Activated CD8-positive, alpha-beta memory T cell treated with anti-CD3 and anti-CD28 coated beads, Interleukin-2, amount 10 ng/mL, durations not matched to agents 7 days and 5 days (primary cell): Measurements from ENCODE around the gene MICALL1. TPM values are rescaled to one million over a fixed set of nuclear protein-coding genes. Genes with fewer than 3 reads are reported as not detected.

ENCODE experiments used
- ATAC-seq: fragments of 150-1000 bp; cut with Tn5 transposase; one replicate; pipeline ENCODE4 v1.10.0; 2021; ENCODE audit warnings: moderate library complexity
- CTCF ChIA-PET: fragments of 350-600 bp; sonication (Branson Sonifier 250); formaldehyde crosslinking; loops from one replicate; lab custom pipeline; 2021; ENCODE audit warnings: antibody characterized with exemption; lab: Charles Lee
- DNase-seq: peaks from one replicate; pipeline ENCODE4 v3.0.0-alpha.2; 2020
- H3K27ac Mint-ChIP-seq: one replicate; pipeline ENCODE4 v1.8.0; 2021; ENCODE audit warnings: mild to moderate bottlenecking, mixed read lengths
- H3K27me3 Mint-ChIP-seq: one replicate; pipeline ENCODE4 v1.8.0; 2021; ENCODE audit warnings: mixed read lengths
- H3K36me3 Mint-ChIP-seq: one replicate; pipeline ENCODE4 v1.8.0; 2021; ENCODE audit warnings: mild to moderate bottlenecking, mixed read lengths
- H3K4me1 Mint-ChIP-seq: one replicate; pipeline ENCODE4 v1.8.0; 2021; ENCODE audit warnings: mixed read lengths
- H3K4me3 Mint-ChIP-seq: one replicate; pipeline ENCODE4 v1.8.0; 2021; ENCODE audit warnings: mild to moderate bottlenecking, moderate library complexity, mixed read lengths
- H3K9me3 Mint-ChIP-seq: one replicate; pipeline ENCODE4 v1.8.0; 2022; ENCODE audit warnings: low read depth, mixed read lengths
- total RNA-seq, 2 experiments: library from RNA; stranded (reverse); gene quantifications; one replicate each; pipeline ENCODE4 v1.2.3, GENCODE V29; 2021

MICALL1 gene
- total RNA-seq, 2 experiments from 2014 or later: 19.7 to 23.1 TPM

DNA sequence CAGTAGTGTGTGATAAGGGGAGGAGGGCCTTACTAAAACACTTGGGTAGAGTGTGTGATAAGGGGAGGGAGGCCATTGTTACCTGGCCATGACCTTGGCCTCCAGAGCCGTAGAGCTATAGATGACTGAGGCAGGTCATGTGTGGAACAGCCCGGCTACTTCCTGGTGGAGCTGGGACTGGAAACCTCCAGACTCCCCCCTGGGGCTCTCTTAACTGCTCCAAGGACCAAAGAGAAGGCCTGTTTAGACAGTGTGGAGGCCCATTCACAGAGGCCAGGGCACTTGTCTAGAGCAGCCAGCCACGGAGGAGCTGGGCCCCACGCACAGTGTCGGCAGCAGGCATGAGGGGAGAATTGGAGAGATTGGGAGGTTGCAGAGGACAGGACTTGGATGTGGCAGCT, 12.5 kb upstream of the MICALL1 start:
- ATAC-seq (no peak), DNase-seq (no peak)
- Mint-ChIP-seq H3K9me3 (no peaks in the 10 kb centered on the region), H3K4me1 (peaks cover 24% of the 10 kb centered on the region), H3K4me3 (no peak overlapping the region), H3K27me3 (no peaks in the 10 kb centered on the region), H3K36me3 (peaks cover 9% of the 10 kb centered on the region), H3K27ac (peak overlapping the region; percentile 61)
- CTCF ChIA-PET: interaction anchor here (1.3 kb wide), 1 partner anchor 30 kb away, joined by 3 read pairs; no protein-coding TSS in a partner anchor

DNA sequence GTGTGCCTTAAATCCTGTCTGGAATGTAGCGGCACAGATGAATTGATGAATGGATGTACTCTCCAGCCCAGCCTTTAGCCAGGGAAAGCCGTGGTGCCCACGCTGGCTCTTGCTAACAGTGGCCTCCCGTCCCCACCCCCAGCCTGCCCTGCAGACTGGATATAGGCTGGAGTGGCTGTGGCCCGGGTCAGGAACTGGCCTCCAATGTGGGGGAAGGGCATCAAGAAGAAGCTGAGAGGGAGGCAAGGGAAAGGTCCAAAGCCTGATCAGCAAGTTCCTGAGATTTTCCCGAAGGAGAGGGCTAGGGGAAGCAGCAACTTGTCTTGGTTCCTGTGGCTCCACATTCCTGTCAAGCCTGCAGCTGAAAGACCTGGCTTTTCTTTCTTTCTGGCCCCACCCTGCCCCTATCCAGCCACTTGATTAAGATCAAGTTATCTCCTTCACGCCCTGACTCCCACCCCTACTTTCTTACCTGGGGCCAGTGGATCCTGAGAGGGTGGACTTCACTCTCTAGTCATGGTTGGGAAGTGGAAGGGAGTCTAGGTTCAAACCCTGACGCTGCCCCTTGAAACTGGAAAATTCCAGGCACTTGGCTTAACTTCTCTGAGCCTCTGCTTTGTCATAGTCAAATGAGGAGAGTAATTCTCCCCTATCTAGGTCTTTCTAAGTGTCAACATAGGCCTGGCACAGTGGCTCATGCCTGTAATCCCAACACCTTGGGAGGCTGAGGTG, 11.0 kb upstream of the MICALL1 start:
- Mint-ChIP-seq H3K4me3 (no peak overlapping the region), H3K9me3 (no peaks in the 10 kb centered on the region), H3K4me1 (peaks cover 25% of the 10 kb centered on the region), H3K27me3 (no peaks in the 10 kb centered on the region), H3K36me3 (peaks cover 3% of the 10 kb centered on the region), H3K27ac (peak overlapping the region; percentile 68)
- no peak for ATAC-seq
- DNase-seq: no peak
- CTCF ChIA-PET: interaction anchor here (1.8 to 3.1 kb wide), 2 partner anchors 32 to 39 kb away, joined by 6 to 20 read pairs; no protein-coding TSS in a partner anchor

DNA sequence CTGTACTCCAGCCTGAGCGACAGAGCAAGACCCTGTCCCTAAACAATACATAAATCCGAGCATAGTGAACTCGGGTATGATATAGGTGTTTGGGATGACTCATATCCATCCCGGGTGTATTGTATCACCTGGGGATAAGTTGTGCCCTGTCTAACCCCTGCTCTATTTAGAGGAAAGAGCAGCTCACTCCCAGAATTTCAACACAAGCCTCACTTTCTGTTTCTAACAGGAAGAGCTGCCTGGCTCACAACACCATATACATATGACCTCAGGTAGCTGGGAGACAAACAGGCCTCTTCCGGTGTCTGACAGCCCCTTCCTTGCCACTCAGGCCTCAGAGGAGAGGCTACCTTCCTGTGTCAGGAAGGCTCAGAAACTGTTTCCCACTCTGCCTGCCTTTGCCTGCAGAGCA, 9.9 kb upstream of the MICALL1 start:
- DNase-seq (peak; percentile 80), ATAC-seq (peak; percentile 99)
- Mint-ChIP-seq H3K27ac (peak overlapping the region; percentile 95), H3K36me3 (peaks cover 2% of the 10 kb centered on the region), H3K4me1 (peaks cover 28% of the 10 kb centered on the region), H3K27me3 (no peaks in the 10 kb centered on the region), H3K9me3 (no peaks in the 10 kb centered on the region), H3K4me3 (peak overlapping the region; percentile 43)
- CTCF ChIA-PET: interaction anchor here (0.6 to 3.1 kb wide), 10 partner anchors 9 to 329 kb away, joined by 3 to 20 read pairs (median 6); partner anchors contain the start of genes ANKRD54 and MICALL1

DNA sequence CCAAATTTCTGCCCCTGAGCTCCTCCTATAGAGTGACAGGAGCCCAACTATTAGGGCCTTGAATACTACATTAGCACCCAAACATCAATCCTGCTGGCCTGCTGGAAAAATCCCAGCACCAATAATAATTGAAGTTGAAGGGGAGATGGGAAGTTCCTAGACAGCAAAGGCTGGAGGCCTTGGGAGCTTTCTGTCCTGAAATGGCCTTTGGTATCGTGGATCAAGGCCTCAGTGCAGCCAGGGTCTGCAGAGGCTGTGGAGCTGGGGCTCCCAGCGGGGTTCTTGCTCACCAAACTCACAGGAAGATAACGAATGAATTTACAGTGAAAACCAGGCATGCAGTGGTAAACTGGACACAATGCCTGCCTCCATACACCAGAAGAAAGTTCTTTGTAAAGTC, 9.2 kb upstream of the MICALL1 start:
- CTCF ChIA-PET: interaction anchor here (0.7 to 3.1 kb wide), 7 partner anchors 9 to 79 kb away, joined by 3 to 20 read pairs (median 6); partner anchors contain the start of genes ANKRD54 and MICALL1
- Mint-ChIP-seq H3K36me3 (no peaks in the 10 kb centered on the region), H3K27ac (peak overlapping the region; percentile 95), H3K9me3 (no peaks in the 10 kb centered on the region), H3K4me1 (peaks cover 35% of the 10 kb centered on the region), H3K4me3 (no peak overlapping the region), H3K27me3 (no peaks in the 10 kb centered on the region)
- no peak for DNase-seq
- ATAC-seq: no peak

DNA sequence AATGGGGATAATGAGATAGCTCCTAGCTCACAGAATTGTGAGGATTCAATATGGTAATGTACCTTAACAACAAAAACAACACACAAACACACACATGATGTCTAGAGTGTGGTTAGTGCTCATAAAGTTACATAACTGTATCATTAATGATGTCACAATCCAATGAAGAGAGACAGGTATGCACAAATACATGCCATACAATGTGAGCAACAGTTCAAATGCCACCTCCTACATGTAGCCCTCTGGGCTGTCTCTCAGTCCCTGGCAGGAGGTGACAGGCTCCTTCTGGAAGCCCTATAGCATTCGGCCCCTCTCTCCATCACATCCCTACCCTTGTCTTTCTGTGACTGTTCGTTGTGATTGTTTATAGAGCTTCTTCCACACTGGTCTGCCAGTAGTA, 8.3 kb upstream of the MICALL1 start:
- CTCF ChIA-PET: interaction anchor here (0.7 to 3.1 kb wide), 4 partner anchors 8 to 80 kb away, joined by 3 to 20 read pairs (median 13); partner anchors contain the start of gene MICALL1
- Mint-ChIP-seq H3K4me1 (peaks cover 35% of the 10 kb centered on the region), H3K9me3 (no peaks in the 10 kb centered on the region), H3K27me3 (no peaks in the 10 kb centered on the region), H3K4me3 (no peak overlapping the region), H3K27ac (peak overlapping the region; percentile 2), H3K36me3 (no peaks in the 10 kb centered on the region)
- no peak for DNase-seq
- no peak for ATAC-seq

DNA sequence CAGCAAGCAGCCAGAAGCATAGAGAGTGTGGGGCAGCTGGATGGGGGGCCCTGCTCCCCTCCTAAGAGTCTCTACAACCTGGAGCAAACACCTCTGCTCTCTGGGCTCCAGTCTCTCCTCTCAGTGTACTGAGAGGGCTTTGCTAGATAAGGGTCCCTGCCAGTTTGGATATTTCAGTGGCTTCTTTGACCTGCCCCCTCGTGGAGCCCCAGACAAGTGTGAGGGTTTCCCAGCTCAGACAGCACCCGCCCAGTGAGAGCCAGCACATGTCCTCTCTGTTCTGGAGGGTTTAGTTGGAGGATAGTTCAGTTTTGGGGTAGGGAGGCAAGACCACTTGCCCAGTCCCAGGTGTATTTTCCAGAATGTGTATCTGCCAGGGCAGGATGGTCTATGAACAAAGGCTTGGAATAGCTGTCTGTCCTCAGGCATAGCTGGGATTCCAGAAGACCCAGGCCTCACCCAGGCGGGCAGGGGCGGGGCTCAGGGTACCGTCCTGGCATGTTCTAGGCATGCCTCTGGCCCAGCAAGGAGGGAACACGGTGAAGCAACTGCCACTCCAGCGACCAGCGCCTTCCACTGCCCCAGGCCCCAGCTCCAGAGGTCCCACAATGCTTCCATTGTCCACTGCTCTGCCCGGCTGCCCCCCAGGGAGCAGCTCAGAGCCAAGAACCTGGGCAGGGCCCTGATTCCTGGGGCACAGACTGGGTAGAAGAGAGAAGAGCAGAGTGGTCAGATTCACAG, 7.5 kb upstream of the MICALL1 start:
- Mint-ChIP-seq H3K27me3 (no peaks in the 10 kb centered on the region), H3K27ac (no peak overlapping the region), H3K4me1 (peaks cover 35% of the 10 kb centered on the region), H3K4me3 (no peak overlapping the region), H3K36me3 (no peaks in the 10 kb centered on the region), H3K9me3 (no peaks in the 10 kb centered on the region)
- ATAC-seq (no peak), DNase-seq (no peak)
- CTCF ChIA-PET: interaction anchor here (1.3 to 3.1 kb wide), 3 partner anchors 7 to 81 kb away, joined by 3 to 18 read pairs (median 8); partner anchors contain the start of gene MICALL1

DNA sequence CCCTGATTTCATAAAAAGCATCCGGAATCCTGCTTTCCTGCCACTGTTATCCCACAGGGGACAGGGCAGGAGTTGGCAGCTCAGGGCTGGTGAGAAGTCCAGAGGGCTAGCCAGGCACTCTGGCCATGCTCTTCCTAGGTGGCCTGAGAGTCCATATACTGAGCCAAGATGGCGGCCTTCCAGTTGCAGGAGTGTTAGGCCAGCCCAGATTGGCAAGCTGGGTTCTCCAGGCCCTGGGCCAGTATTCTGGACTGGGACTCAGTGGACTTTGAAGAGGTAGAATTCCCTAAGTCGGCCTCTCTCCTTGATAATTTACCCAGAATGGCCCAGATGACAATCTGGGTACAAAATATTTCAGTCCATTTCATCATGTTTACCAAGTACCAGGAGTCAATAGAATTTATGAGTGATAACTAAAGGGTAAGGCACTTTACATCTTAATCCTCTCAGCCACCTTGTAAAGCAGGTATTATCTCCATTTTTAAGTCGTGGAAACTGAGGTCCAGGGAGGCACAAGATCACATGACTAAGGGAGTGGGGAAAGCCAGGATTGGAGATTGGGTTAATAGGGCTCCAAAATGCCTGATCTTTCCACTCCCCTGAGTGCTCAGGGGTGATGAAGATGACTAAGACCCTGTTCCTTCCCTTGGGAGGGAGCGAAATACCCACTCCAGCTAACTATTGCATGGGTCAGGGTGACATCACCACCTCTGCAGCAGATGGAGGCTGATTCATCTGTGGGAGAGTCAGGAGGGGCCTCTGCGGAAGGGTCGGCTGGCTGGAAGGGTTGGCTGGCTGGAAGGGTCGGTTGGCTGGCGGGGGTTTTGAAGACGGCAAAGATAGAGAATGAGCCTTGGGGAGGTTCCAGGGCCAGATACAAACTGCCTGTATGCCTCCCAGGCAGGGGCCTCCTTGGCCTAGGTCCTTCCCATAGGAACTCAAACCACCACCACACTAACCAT, 1.2 kb upstream of the MICALL1 start:
- peak overlapping the region; percentile 66 for H3K4me3 Mint-ChIP-seq
- no peaks in the 10 kb centered on the region for H3K36me3 Mint-ChIP-seq
- ATAC-seq (no peak), DNase-seq (no peak)
- CTCF ChIA-PET: interaction anchor here (0.7 to 2.5 kb wide), 11 partner anchors 7 to 649 kb away, joined by 3 to 16 read pairs (median 6); partner anchors contain the start of genes C22orf23 and POLR2F
- H3K27me3 Mint-ChIP-seq: no peaks in the 10 kb centered on the region
- H3K4me1 Mint-ChIP-seq: peaks cover 30% of the 10 kb centered on the region
- peak overlapping the region; percentile 76 for H3K27ac Mint-ChIP-seq
- H3K9me3 Mint-ChIP-seq: no peaks in the 10 kb centered on the region

DNA sequence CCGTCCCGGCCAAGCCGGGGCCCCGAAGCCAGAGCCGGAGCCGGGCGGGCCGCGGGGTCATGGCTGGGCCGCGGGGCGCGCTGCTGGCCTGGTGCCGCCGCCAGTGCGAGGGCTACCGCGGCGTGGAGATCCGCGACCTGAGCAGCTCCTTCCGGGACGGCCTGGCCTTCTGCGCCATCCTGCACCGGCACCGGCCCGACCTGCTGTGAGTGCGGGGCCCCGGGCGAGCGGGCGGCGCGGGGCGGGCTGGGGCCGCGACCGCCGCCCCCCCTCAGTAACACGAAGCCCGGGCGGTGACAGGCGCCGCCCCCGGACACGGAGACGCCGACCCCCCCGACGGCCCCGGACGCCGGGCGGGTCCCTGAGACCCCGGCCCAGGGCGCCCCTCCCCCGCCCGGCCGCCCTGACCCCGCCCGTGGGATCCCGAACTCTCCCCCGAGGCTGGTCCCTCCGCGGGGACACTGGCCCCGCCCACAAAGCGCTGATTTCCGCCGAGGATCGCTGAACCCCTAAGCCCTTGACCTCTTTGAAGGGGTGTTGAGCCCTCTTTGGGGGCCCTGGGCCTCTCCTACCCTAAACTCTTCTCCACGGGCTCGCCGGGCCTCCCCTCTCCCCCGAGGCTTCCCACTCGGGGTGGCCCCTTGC, 389 bp downstream of the MICALL1 start:
- ATAC-seq (peak; percentile 47), DNase-seq (peak; percentile 61)
- H3K4me1 Mint-ChIP-seq: peaks cover 24% of the 10 kb centered on the region
- H3K27me3 Mint-ChIP-seq: no peaks in the 10 kb centered on the region
- no peaks in the 10 kb centered on the region for H3K36me3 Mint-ChIP-seq
- H3K27ac Mint-ChIP-seq: peak overlapping the region; percentile 29
- CTCF ChIA-PET: interaction anchor here (0.6 to 2.5 kb wide), 9 partner anchors 9 to 89 kb away, joined by 3 to 16 read pairs (median 7); partner anchors contain the start of genes C22orf23 and POLR2F
- peak overlapping the region; percentile 49 for H3K4me3 Mint-ChIP-seq
- no peaks in the 10 kb centered on the region for H3K9me3 Mint-ChIP-seq

DNA sequence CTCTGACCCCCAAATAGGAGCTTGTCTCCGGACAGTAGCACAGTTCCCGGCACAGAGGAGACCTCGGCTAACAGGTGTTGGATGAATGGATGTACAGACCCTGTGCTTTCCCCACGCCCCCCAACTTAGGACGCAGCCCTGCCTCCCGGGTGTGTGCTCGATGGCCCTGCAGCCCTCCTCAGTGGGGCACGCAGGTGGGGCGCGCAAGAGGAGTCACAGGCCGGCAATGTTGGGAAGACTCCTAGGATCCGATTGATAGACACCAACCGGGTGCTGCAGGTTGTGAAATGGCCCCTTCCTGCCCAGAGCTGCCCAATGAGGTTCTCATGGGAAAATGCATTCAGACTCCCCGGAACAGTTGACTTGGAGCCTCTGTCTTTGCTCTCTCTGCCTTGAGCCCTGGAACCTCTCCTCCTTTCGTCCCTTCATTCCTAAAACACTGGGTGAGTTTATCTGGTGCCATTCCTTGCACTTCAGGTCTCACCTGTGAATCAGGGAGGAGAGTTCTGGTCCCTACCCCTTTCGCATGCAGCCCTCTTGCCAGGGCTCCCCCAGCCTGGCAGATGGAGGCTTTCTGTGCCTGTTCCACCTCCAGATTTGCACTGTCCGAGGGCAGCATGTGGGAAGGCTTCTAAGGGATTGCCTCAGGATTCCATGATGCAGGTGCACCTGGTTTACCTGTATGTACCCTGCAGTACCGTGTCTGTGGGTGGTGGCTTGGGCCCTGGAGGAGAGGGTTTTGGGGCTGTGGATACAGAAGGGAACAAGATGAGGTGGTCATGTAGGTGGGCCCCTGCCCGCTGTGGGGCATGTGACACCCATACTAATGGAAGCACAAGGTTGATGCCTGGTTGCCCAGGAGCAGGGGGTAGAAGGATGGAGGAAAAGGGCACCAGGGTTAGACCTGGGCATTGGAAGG, 1.2 kb downstream of the MICALL1 start:
- peaks cover 20% of the 10 kb centered on the region for H3K4me1 Mint-ChIP-seq
- CTCF ChIA-PET: interaction anchor here (1.1 to 2.4 kb wide), 2 partner anchors 21 to 27 kb away, joined by 3 to 16 read pairs; no protein-coding TSS in a partner anchor
- peak overlapping the region; percentile 49 for H3K4me3 Mint-ChIP-seq
- no peak for DNase-seq
- ATAC-seq: no peak
- no peaks in the 10 kb centered on the region for H3K36me3 Mint-ChIP-seq
- H3K27ac Mint-ChIP-seq: peak overlapping the region; percentile 14
- H3K9me3 Mint-ChIP-seq: no peaks in the 10 kb centered on the region
- no peaks in the 10 kb centered on the region for H3K27me3 Mint-ChIP-seq

DNA sequence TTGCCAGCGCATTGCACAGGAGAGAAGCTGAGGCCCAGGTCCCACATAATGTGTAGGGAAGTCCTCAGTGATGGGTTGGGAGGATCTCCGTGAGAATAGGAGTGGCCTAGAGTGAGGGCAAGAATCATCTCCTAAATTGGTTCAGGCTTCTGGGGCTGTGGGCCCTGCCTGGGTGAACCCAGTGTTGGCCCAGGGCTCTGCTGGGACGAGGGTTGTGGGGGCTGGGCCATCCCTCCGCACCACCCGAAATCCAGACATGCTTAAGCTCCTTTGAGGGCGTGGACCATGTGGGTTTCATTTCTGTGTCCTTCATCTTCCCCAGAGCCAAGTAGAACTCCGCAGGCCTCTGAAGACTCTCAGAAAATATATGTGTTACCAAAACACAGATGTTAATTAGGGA, 3.7 kb downstream of the MICALL1 start:
- no peak for DNase-seq
- no peak for ATAC-seq
- CTCF ChIA-PET: no interaction called here
- Mint-ChIP-seq H3K36me3 (no peaks in the 10 kb centered on the region), H3K4me1 (peaks cover 20% of the 10 kb centered on the region), H3K4me3 (no peak overlapping the region), H3K27me3 (no peaks in the 10 kb centered on the region), H3K9me3 (no peaks in the 10 kb centered on the region), H3K27ac (no peak overlapping the region)

DNA sequence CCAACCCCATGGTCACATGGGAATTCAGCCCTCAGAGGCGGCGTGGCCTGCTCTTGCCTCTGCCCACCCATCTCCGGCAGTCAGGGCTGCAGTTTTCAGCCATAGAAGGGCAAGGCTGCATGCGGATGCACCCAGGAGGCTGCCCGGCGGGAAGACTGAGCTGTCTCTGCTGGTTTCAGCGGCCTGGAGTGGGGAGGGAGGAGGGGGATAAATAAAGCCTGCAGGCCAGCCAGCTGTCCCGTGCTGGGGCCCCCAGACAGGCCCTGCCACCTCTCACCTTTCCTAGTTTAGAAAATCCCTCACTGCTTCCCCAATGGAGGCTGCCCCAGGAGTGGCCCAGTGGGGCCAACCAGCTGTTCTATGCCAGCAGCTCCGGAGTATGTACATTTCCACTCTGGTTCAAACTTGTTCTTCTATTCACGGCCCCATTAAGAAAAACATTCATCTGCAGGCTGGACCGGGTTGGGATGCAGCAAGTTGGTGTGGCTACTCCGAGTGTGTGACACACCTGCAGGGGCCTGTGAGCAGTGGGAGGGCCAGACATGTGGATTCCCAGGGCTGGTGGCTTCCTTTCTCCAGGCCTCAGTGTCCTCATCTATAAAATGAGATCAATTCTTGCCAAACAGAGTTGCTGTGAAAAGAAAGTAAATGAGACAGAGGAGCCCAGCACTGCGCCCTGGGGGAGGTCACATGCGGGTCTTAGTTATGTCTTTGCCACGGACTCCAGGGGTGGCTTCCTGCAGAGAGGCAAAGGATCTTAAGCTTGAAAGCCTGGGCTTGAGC, 5.0 kb downstream of the MICALL1 start:
- Mint-ChIP-seq H3K36me3 (no peaks in the 10 kb centered on the region), H3K9me3 (no peaks in the 10 kb centered on the region), H3K27ac (no peak overlapping the region), H3K4me1 (peaks cover 10% of the 10 kb centered on the region), H3K27me3 (no peaks in the 10 kb centered on the region), H3K4me3 (no peak overlapping the region)
- no peak for DNase-seq
- CTCF ChIA-PET: interaction anchor here (0.8 to 1.1 kb wide), 2 partner anchors 21 to 23 kb away, joined by 5 read pairs; no protein-coding TSS in a partner anchor
- no peak for ATAC-seq
